Gastrocnemius medialis (tissue), 4 donors: Measurements from ENCODE around the gene TEF.

ENCODE experiments used
- CTCF ChIP-seq, 5 experiments: fragments of 450-650 bp in 3 of 5; fragments of 200-600 bp in 2 of 5; sonication (generic) in 2 of 5; IDR thresholded peaks in 4 of 5; conservative IDR thresholded peaks in 1 of 5; 1 replicate in 4 of 5; 2 replicates in 1 of 5; pipeline ENCODE4 v1.5.1; 2016 to 2019; ENCODE audit warnings: antibody characterized with exemption in 5 of 5, mild to moderate bottlenecking in 3 of 5, moderate library complexity in 3 of 5
- POLR2A ChIP-seq, 2 donors: fragments of 450-650 bp; IDR thresholded peaks; one replicate each; pipeline ENCODE4 v1.6.1; 2017; ENCODE audit warnings: antibody characterized with exemption in 2 of 2, mild to moderate bottlenecking in 2 of 2, moderate library complexity in 2 of 2

DNA sequence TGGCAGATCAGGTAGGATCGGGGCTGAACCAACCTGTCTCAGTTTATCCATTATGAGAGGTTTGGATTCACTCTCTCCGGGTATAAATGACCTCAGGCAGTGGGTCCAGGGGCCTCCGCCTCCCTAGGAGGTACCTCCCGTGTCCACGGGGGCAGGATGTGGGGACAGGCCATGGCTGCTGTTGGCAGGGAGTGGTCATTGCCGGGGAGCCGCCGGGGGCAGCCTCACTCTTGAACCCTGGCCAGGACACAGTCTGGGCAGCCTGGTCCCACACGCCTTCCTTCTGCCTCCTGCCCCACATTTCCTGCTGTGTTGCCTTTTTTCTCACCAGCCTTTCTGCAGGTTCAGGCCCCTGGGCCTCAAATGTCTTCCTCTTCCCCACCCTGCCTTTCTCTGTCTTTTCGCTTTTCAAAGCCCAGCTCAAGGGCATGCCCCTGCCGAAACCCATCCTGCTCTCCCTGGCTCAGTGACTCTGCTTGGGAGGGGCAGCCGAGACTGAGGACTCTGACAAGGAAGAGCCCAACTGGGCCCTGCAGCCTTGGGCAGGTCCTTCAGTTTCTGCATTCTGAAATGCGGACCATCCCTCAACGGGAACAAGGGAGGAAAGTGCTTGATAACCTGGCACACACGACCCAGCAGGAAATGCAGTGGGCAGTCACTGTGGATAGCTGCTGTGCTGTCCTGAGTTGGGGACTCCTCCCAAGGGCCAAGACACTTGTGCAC is 49.4 kb upstream of the TEF start:
- TF ChIP-seq POLR2A (IDR thresholded peaks at IDR 0.05) (no peak), CTCF (IDR thresholded peaks at IDR 0.05 in 4 of 5, conservative IDR thresholded peaks at IDR 0.05 in 1 of 5) (no peak)
